Upper lobe of left lung (tissue), 6 donors: ENCODE results near the gene TTC34. TPM values are rescaled to one million over a fixed set of nuclear protein-coding genes. Genes with fewer than 3 reads are reported as not detected.
A peak's percentile ranks its signal among the peaks of the same experiment; 100 is the strongest.

Experiments used
- ATAC-seq, 2 donors: fragments of 200-7000 bp; cut with Tn5 transposase; one replicate each; pipeline ENCODE4 v1.9.1; 2022; ENCODE audit warnings: mild to moderate bottlenecking in 2 of 2, moderate library complexity in 2 of 2; ENCODE audit not compliant: low FRiP score in 2 of 2
- DNase-seq, 2 donors: peaks; one replicate each; pipeline ENCODE4 v3.0.0-alpha.2; 2019 to 2020
- H3K27ac ChIP-seq, 4 donors: fragments of 200-600 bp; sonication (generic); one replicate each; pipeline ENCODE4 v1.5.1; 2016 to 2019
- H3K27me3 ChIP-seq, 4 donors: fragments of 200-600 bp; sonication (generic); one replicate each; pipeline ENCODE4 v1.5.1; 2017 to 2019
- H3K36me3 ChIP-seq, 4 donors: fragments of 200-600 bp; sonication (generic); one replicate each; pipeline ENCODE4 v1.5.1; 2016 to 2019
- H3K4me1 ChIP-seq, 4 donors: fragments of 200-600 bp; sonication (generic); one replicate each; pipeline ENCODE4 v1.5.1; 2018 to 2019
- H3K4me3 ChIP-seq, 4 donors: fragments of 200-600 bp; sonication (generic); one replicate each; pipeline ENCODE4 v1.5.1; 2017 to 2019; ENCODE audit warnings: mild to moderate bottlenecking in 2 of 4, moderate library complexity in 1 of 4
- H3K9me3 ChIP-seq, 4 donors: fragments of 200-600 bp; sonication (generic); one replicate each; pipeline ENCODE4 v1.5.1; 2018 to 2019
- CTCF ChIP-seq, 6 experiments: fragments of 450-650 bp in 4 of 6; fragments of 200-600 bp in 2 of 6; sonication (generic) in 2 of 6; IDR thresholded peaks; one replicate each; pipeline ENCODE4 v1.5.1; 2016 to 2019; ENCODE audit warnings: antibody characterized with exemption in 6 of 6
- EP300 ChIP-seq, 4 donors: sonication (generic); formaldehyde crosslinking; IDR thresholded peaks; one replicate each; pipeline ENCODE4 v1.5.1; 2017; ENCODE audit warnings: antibody characterized with exemption in 4 of 4, control low read depth in 2 of 4
- POLR2A ChIP-seq, 4 donors: fragments of 450-650 bp; IDR thresholded peaks; one replicate each; pipeline ENCODE4 v1.5.1; 2016 to 2017; ENCODE audit warnings: antibody characterized with exemption in 4 of 4, mild to moderate bottlenecking in 2 of 4
- POLR2AphosphoS5 ChIP-seq, 2 donors: sonication (generic); formaldehyde crosslinking; IDR thresholded peaks; one replicate each; pipeline ENCODE4 v1.5.1; 2017; ENCODE audit warnings: antibody characterized with exemption in 2 of 2
- WGBS, 2 donors: methylation state at CpG; one replicate each; pipeline ENCODE4 v1.1.5; 2017 to 2018; 5-methylcytosine and 5-hydroxymethylcytosine counted together
- total RNA-seq, 6 donors: library from RNA; depleted of rRNA in 4 of 6; stranded (reverse); fragments of >200 nt in 4 of 6; gene quantifications; one replicate each; pipeline versions ENCODE4 v1.1.0 to v1.2.1, GENCODE V29; 2016 to 2021
- donor health status: DM: no; HTN: no; CAD: no; lungs with moderate emphysema.
- donor health status: DM: no; HTN: yes; CAD: no; lungs with severe emphysema.

Gene TTC34
- total RNA-seq, 6 donors from 2014 or later, result 0.76 to 4.2 (median 2.1) TPM

DNA sequence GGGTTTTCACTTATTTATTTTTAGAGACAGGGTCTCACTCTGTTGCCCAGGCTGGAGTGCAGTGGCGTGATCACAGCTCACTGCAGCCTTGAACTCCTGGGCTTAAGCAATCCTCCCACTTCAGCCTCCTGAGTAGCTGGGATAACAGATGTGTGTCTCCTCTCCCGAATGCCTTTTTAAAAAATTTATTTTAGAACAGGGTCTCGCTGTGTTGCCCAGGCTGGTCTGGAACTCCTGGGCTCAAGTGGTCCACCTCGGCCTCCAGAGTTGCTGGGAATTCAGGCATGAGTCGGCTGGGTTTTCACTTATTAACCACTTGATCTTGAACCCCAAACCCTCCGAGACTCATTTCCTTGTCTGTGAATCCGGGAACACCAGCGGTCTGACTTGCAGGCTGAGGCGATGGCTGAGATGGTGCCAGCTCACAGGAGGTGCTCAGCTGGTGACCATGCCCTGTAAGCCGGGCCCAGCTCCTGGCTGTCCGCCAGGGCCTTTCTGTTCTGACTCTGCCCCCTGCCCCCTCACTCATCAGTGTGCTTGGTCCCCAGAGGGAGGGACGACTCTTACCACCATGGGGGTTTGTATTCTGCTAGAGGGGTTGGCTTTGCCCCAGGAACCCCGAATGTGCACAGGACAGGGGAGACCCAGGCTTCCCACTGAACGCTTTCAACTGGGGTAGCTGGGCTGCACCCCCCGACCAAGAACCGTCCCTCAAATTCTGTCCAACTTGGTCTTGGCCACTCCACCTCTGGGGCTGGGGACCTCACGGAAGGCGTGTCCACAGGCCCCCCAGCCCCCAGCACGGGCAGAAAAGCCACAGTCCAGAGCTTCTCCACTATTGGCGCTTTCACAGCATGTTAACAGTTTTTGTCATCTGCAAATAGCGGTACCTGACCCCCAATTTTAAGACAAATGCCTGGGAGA lies 191.2 kb downstream of the TTC34 start:
- ATAC-seq, result no peak
- H3K4me1 ChIP-seq, result peaks cover 0 to 17% (median 7%) of the 10 kb centered on the region in 4 donors
- DNase-seq, result peak in 1 of 2 donors; percentile 50
- peaks cover 0 to 9% (median 3%) of the 10 kb centered on the region in 4 donors for H3K9me3 ChIP-seq
- TF ChIP-seq EP300 (IDR thresholded peaks at IDR 0.05), result no peak
- TF ChIP-seq CTCF (IDR thresholded peaks at IDR 0.05), result no peak
- no peak for TF ChIP-seq POLR2AphosphoS5 (IDR thresholded peaks at IDR 0.05)
- no peak for TF ChIP-seq POLR2A (IDR thresholded peaks at IDR 0.05)
- no peaks in the 10 kb centered on the region for H3K27me3 ChIP-seq
- no peaks in the 10 kb centered on the region for H3K36me3 ChIP-seq
- H3K27ac ChIP-seq, result no peak overlapping the region
- 75 to 84% methylated on average over 11 to 21 of the region's 21 CpGs for WGBS, 2 donors
- H3K4me3 ChIP-seq, result peak overlapping the region in 1 of 4 donors; percentile 39

DNA sequence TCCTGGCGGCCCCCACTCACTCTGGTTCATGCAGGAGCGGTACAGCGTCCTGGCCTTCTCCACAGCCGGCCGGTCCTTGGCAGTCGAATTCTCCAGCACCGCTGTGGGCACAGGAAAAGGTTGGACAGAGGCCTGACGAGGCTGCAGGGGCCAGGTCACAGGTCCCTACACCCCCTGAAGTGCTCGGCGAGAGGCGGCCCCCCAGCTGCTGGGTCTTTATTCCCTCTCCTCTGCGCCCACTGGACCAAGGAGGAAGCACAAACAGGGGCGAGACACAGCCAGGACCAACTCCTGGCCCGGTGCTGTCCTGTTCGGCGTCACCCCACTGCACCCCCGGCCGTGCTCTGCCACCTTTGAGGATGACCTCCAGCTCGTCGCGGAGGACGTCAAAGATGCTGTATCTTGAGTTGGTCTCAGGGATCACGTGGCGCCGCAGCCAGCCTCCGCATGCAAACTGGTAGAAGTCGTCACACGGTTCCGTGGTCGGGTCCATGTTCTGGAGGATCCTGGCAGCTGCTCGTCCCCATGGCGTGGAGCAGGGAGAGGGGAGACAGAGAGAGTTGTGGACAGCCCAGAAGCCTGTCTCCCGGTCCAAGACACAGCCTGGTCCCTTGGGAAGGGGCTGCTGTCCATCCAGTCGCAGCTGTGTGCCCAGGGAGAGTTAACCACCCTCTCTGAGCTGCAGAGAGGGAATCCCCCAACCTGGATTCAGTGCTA lies 192.0 kb downstream of the TTC34 start:
- H3K9me3 ChIP-seq, result peaks cover 0 to 9% (median 2%) of the 10 kb centered on the region in 4 donors
- DNase-seq, result peak in 1 of 2 donors; percentile 79
- H3K27me3 ChIP-seq, result no peaks in the 10 kb centered on the region
- H3K4me1 ChIP-seq, result peaks cover 0 to 17% (median 7%) of the 10 kb centered on the region in 4 donors
- no peak overlapping the region for H3K27ac ChIP-seq
- H3K4me3 ChIP-seq, result no peak overlapping the region
- no peaks in the 10 kb centered on the region for H3K36me3 ChIP-seq
- TF ChIP-seq EP300 (IDR thresholded peaks at IDR 0.05), result no peak
- no peak for TF ChIP-seq POLR2AphosphoS5 (IDR thresholded peaks at IDR 0.05)
- no peak for TF ChIP-seq CTCF (IDR thresholded peaks at IDR 0.05)
- no peak for TF ChIP-seq POLR2A (IDR thresholded peaks at IDR 0.05)
- no peak for ATAC-seq
- WGBS, 2 donors, result 91 to 92% methylated on average over 21 to 34 of the region's 34 CpGs

- WGBS, 2 donors, result 54 to 86% methylated on average over 6 to 13 of the region's 13 CpGs
- Histone ChIP-seq H3K4me3 (no peak overlapping the region), H3K9me3 (no peaks in the 10 kb centered on the region), H3K36me3 (no peaks in the 10 kb centered on the region), H3K27me3 (no peaks in the 10 kb centered on the region), H3K4me1 (peaks cover 0 to 17% (median 7%) of the 10 kb centered on the region in 4 donors), H3K27ac (no peak overlapping the region)
- TF ChIP-seq EP300 (IDR thresholded peaks at IDR 0.05) (no peak), POLR2AphosphoS5 (IDR thresholded peaks at IDR 0.05) (no peak), POLR2A (IDR thresholded peaks at IDR 0.05) (no peak), CTCF (IDR thresholded peaks at IDR 0.05) (no peak)
- ATAC-seq, result no peak
- peak in 1 of 2 donors; percentile 56 for DNase-seq
These were observed 193.8 kb downstream of the TTC34 start for GRCh38 chr1:2607641-2608091.

- TF ChIP-seq POLR2A (IDR thresholded peaks at IDR 0.05) (no peak), CTCF (IDR thresholded peaks at IDR 0.05) (no peak), POLR2AphosphoS5 (IDR thresholded peaks at IDR 0.05) (no peak), EP300 (IDR thresholded peaks at IDR 0.05) (no peak)
- WGBS, 2 donors, result 85 to 86% methylated on average over 30 to 34 of the region's 36 CpGs
- Histone ChIP-seq H3K36me3 (no peaks in the 10 kb centered on the region), H3K27me3 (no peaks in the 10 kb centered on the region), H3K27ac (no peak overlapping the region), H3K9me3 (no peaks in the 10 kb centered on the region), H3K4me1 (peaks cover 0 to 17% (median 7%) of the 10 kb centered on the region in 4 donors), H3K4me3 (no peak overlapping the region)
- DNase-seq (peak in 1 of 2 donors; percentile 76), ATAC-seq (no peak)
These were observed 194.4 kb downstream of the TTC34 start for GRCh38 chr1:2606881-2607621.
